HepG2 (cell line): ENCODE measurements around the gene FKBP8. TPM values are rescaled to one million over a fixed set of nuclear protein-coding genes. Genes with fewer than 3 reads are reported as not detected.
A peak's percentile ranks its signal among the peaks of the same experiment; 100 is the strongest.

ENCODE experiments used
- ASH2L ChIP-seq: fragments of 300-600, 200-600 bp; sonication (generic); IDR thresholded peaks from 2 replicates; pipeline ENCODE4 v1.7.0; 2017; ENCODE audit warnings: low read depth, mild to moderate bottlenecking, moderate library complexity, mixed read lengths, low read length; ENCODE audit not compliant: insufficient read length
- CREB3 ChIP-seq: sonication (generic); formaldehyde crosslinking; IDR thresholded peaks from 2 replicates; pipeline ENCODE4 v1.5.0; 2020; ENCODE audit warnings: missing genetic modification reagents
- FOXA1 ChIP-seq, 2 experiments: fragments of 450-650 bp in 1 of 2; sonication (generic) in 1 of 2; formaldehyde crosslinking in 1 of 2; IDR thresholded peaks; 2 replicates each; pipeline versions ENCODE4 v1.4.0 to v1.6.1; 2016 to 2020; ENCODE audit warnings: missing genetic modification reagents in 1 of 2
- HOXA9 ChIP-seq: sonication (generic); formaldehyde crosslinking; IDR thresholded peaks from 2 replicates; pipeline ENCODE4 v1.8.1; 2022; ENCODE audit warnings: missing genetic modification reagents, mild to moderate bottlenecking, moderate library complexity, borderline replicate concordance
- NFIC ChIP-seq: IDR thresholded peaks from 2 replicates; pipeline ENCODE4 v1.6.1; 2012; ENCODE audit warnings: mild to moderate bottlenecking, low read length, inconsistent platforms
- NFRKB ChIP-seq: fragments of 450-650 bp; IDR thresholded peaks from 2 replicates; pipeline ENCODE4 v1.6.1; 2017
- NR2F1 ChIP-seq, 2 experiments: fragments of 450-650 bp in 1 of 2; formaldehyde crosslinking in 1 of 2; IDR thresholded peaks; 2 replicates each; pipeline versions ENCODE4 v1.5.0 to v1.6.1; 2016 to 2020; ENCODE audit warnings: mild to moderate bottlenecking in 1 of 2, missing compliant biosample characterization in 1 of 2, missing genetic modification reagents in 1 of 2, moderate library complexity in 1 of 2
- SOX13 ChIP-seq, 3 experiments: fragments of 450-650 bp in 1 of 3; sonication (generic) in 1 of 3; formaldehyde crosslinking in 1 of 3; IDR thresholded peaks in 2 of 3; conservative IDR thresholded peaks in 1 of 3; 2 replicates each; pipeline versions ENCODE4 v1.5.0 to v1.6.1; 2016 to 2020; ENCODE audit warnings: antibody characterized with exemption in 1 of 3, mild to moderate bottlenecking in 1 of 3, missing compliant biosample characterization in 1 of 3, missing genetic modification reagents in 1 of 3, moderate library complexity in 1 of 3
- TCF7 ChIP-seq: sonication (generic); IDR thresholded peaks from 2 replicates; pipeline ENCODE4 v1.6.1; 2016; ENCODE audit warnings: antibody characterized with exemption, low read depth
- TFE3 ChIP-seq: IDR thresholded peaks from 2 replicates; pipeline ENCODE4 v1.6.1; 2016
- ZMAT3 ChIP-seq: sonication (generic); formaldehyde crosslinking; conservative IDR thresholded peaks from 2 replicates; pipeline ENCODE4 v1.7.0; 2021; ENCODE audit warnings: missing genetic modification reagents
- ZNF251 ChIP-seq: sonication (generic); formaldehyde crosslinking; IDR thresholded peaks from 2 replicates; pipeline ENCODE4 v1.9.0; 2021; ENCODE audit warnings: mild to moderate bottlenecking, missing genetic modification reagents
- ZNF550 ChIP-seq: sonication (generic); formaldehyde crosslinking; IDR thresholded peaks from 2 replicates; pipeline ENCODE4 v1.4.0; 2020; ENCODE audit warnings: mild to moderate bottlenecking, missing genetic modification reagents, borderline replicate concordance
- polyA plus RNA-seq, 8 experiments: library from polyadenylated mRNA; depleted of rRNA in 3 of 8; stranded (reverse) in 7 of 8; unstranded in 1 of 8; fragments of >200 nt; fragmentation: Illumina TruSeq in 4 of 8; extraction: Trizol in 4 of 8; gene quantifications; 2 replicates each; pipeline versions ENCODE4 v1.2.1 to v1.2.3, GENCODE V29; 2011 to 2016; ENCODE audit warnings: low read depth in 4 of 8, missing spikeins in 1 of 8, mixed read lengths in 1 of 8; ENCODE audit not compliant: insufficient read depth in 1 of 8
- total RNA-seq, 5 experiments: library from RNA; depleted of rRNA; stranded (reverse); fragments of >200 nt; fragmentation: Illumina TruSeq; extraction: Trizol; gene quantifications; 2 replicates each; pipeline ENCODE4 v1.2.3, GENCODE V29; 2016; ENCODE audit warnings: low read depth in 1 of 5
- TF ChIP-seq, protein P1 (sequence below): sonication (generic); formaldehyde crosslinking; IDR thresholded peaks from 2 replicates; pipeline ENCODE4 v1.5.0; 2020; ENCODE audit warnings: mild to moderate bottlenecking, missing genetic modification reagents
- TF ChIP-seq, protein P2 (sequence below): sonication (generic); formaldehyde crosslinking; IDR thresholded peaks from 2 replicates; pipeline ENCODE4 v1.9.0; 2022; ENCODE audit warnings: low read depth, missing genetic modification reagents
- TF ChIP-seq, protein P3 (sequence below): sonication (generic); formaldehyde crosslinking; IDR thresholded peaks from 2 replicates; pipeline ENCODE4 v1.4.0; 2020; ENCODE audit warnings: missing genetic modification reagents

The FKBP8 gene
- total and polyA plus RNA-seq, 2 of the 13 experiments (the other 11 are each of a cell fraction or from before 2014, with no cell fraction given), result 81.7 to 93.9 TPM

DNA sequence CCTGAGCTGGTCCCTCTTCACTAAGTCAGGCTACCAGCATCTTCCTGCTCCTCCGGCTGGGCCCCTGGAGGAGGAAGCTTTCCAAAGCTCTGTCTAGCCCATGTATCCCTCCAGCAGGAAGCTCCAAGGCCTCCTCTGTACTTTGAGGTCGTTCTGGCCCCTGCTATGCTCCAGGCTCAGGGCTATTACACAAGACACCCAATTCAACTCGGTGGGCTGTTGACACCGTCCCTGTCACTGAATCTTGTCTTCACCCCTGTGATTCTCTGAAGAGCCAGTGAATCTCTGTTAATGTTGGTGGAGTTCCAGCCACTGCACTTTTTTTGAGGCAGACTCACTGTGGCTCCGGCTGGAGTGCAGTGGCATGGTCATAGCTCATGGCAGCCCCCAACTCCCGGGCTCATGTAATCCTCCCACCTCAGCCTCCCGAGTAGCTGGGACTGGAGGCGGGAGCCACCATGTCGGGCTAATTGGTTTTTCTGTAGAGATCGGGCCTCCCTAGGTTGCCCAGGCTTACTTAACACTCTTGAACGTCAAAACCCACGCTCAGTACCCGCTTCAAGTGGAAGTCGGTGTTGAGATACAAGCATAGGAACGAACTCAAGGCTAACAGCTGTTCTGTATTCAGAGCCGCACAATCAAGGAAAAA, 44.7 kb upstream of the FKBP8 start (continued):
- TF ChIP-seq, protein P1, sequence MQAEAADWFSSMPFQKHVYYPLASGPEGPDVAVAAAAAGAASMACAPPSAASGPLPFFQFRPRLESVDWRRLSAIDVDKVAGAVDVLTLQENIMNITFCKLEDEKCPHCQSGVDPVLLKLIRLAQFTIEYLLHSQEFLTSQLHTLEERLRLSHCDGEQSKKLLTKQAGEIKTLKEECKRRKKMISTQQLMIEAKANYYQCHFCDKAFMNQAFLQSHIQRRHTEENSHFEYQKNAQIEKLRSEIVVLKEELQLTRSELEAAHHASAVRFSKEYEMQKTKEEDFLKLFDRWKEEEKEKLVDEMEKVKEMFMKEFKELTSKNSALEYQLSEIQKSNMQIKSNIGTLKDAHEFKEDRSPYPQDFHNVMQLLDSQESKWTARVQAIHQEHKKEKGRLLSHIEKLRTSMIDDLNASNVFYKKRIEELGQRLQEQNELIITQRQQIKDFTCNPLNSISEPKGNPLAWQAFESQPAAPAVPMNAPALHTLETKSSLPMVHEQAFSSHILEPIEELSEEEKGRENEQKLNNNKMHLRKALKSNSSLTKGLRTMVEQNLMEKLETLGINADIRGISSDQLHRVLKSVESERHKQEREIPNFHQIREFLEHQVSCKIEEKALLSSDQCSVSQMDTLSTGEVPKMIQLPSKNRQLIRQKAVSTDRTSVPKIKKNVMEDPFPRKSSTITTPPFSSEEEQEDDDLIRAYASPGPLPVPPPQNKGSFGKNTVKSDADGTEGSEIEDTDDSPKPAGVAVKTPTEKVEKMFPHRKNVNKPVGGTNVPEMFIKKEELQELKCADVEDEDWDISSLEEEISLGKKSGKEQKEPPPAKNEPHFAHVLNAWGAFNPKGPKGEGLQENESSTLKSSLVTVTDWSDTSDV (CRISPR knock-in tag), result no peak
- TF ChIP-seq ASH2L (no peak), HOXA9 (CRISPR knock-in tag) (no peak), CREB3 (CRISPR knock-in tag) (no peak), NFRKB (no peak), TCF7 (no peak), SOX13 (IDR thresholded peaks at IDR 0.05) (no peak), SOX13 (CRISPR knock-in tag; conservative IDR thresholded peaks at IDR 0.05 in 1 of 2, IDR thresholded peaks at IDR 0.05 in 1 of 2) (0 out of 4 replicates have a peak, but pooled peaks of 1 of the 2 experiments have one; percentile 2), TFE3 (CRISPR knock-in tag) (no peak), ZMAT3 (CRISPR knock-in tag) (no peak), NFIC (no peak), ZNF550 (no peak), NR2F1 (CRISPR knock-in tag; IDR thresholded peaks at IDR 0.05) (no peak), ZNF251 (CRISPR knock-in tag) (no peak), FOXA1 (IDR thresholded peaks at IDR 0.05) (no peak), FOXA1 (CRISPR knock-in tag; IDR thresholded peaks at IDR 0.05) (0 out of 2 replicates have a peak, but pooled peaks have one; percentile 43)
- TF ChIP-seq, protein P2, sequence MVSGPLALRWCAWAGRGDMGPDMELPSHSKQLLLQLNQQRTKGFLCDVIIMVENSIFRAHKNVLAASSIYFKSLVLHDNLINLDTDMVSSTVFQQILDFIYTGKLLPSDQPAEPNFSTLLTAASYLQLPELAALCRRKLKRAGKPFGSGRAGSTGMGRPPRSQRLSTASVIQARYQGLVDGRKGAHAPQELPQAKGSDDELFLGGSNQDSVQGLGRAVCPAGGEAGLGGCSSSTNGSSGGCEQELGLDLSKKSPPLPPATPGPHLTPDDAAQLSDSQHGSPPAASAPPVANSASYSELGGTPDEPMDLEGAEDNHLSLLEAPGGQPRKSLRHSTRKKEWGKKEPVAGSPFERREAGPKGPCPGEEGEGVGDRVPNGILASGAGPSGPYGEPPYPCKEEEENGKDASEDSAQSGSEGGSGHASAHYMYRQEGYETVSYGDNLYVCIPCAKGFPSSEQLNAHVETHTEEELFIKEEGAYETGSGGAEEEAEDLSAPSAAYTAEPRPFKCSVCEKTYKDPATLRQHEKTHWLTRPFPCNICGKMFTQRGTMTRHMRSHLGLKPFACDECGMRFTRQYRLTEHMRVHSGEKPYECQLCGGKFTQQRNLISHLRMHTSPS (CRISPR knock-in tag), result no peak
- TF ChIP-seq, protein P3, sequence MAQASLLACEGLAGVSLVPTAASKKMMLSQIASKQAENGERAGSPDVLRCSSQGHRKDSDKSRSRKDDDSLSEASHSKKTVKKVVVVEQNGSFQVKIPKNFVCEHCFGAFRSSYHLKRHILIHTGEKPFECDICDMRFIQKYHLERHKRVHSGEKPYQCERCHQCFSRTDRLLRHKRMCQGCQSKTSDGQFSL, result no peak
